NCI-H345 treated with DMSO at 0.1 percent for 48 hours (cell line): ENCODE measurements around the gene PRKAR2B.
"Not testable (repeated sequence)": the region's sequence is repeated elsewhere in the genome, so short reads cannot be mapped to it uniquely, and the experiment has no call there.

ENCODE experiments used
- DNase-seq: peaks from one replicate; lab custom pipeline; 2025; ENCODE audit not compliant: unreplicated experiment; lab: John Stamatoyannopoulos, UW

The PRKAR2B gene

GRCh38 chr7:107047902-107048782 lies 3.6 kb downstream of the PRKAR2B start:
- no peak for DNase-seq

GRCh38 chr7:107048783-107049418 lies 4.4 kb downstream of the PRKAR2B start:
- DNase-seq, result no peak

GRCh38 chr7:107049480-107049879 lies 5.0 kb downstream of the PRKAR2B start:
- DNase-seq, result no peak

GRCh38 chr7:107049971-107050532 lies 5.5 kb downstream of the PRKAR2B start:
- no peak for DNase-seq

GRCh38 chr7:107051376-107051775 lies 6.9 kb downstream of the PRKAR2B start:
- no peak for DNase-seq

- not testable (repeated sequence) for DNase-seq
Measured at GRCh38 chr7:107054965-107055364, 10.5 kb downstream of the PRKAR2B start.

GRCh38 chr7:107056058-107056457 lies 11.6 kb downstream of the PRKAR2B start:
- not testable (repeated sequence) for DNase-seq

- DNase-seq, result no peak
Measured at GRCh38 chr7:107056728-107057473, 12.4 kb downstream of the PRKAR2B start.

GRCh38 chr7:107057474-107057833 lies 12.9 kb downstream of the PRKAR2B start:
- no peak for DNase-seq

GRCh38 chr7:107059468-107059867 lies 15.0 kb downstream of the PRKAR2B start:
- DNase-seq, result no peak

GRCh38 chr7:107063245-107064120 lies 19.0 kb downstream of the PRKAR2B start:
- no peak for DNase-seq

GRCh38 chr7:107064255-107064654 lies 19.8 kb downstream of the PRKAR2B start:
- DNase-seq, result no peak

GRCh38 chr7:107065929-107066247 lies 21.4 kb downstream of the PRKAR2B start:
- no peak for DNase-seq

GRCh38 chr7:107068156-107068555 lies 23.7 kb downstream of the PRKAR2B start:
- no peak for DNase-seq

GRCh38 chr7:107069457-107069856 lies 25.0 kb downstream of the PRKAR2B start:
- no peak for DNase-seq

GRCh38 chr7:107070710-107071109 lies 26.2 kb downstream of the PRKAR2B start:
- DNase-seq, result no peak

GRCh38 chr7:107071129-107071528 lies 26.6 kb downstream of the PRKAR2B start:
- DNase-seq, result no peak

GRCh38 chr7:107072133-107072532 lies 27.6 kb downstream of the PRKAR2B start:
- no peak for DNase-seq

GRCh38 chr7:107075863-107076574 lies 31.5 kb downstream of the PRKAR2B start:
- DNase-seq, result no peak
